ENCODE data around the gene PORCN.

Gene PORCN

GRCh38 chrX:48505481-48505880, 3.3 kb upstream of the PORCN start:
- H3K4me2 ChIP-seq (ENCODE audit: low read length), result no peak overlapping the region
- H4K20me1 ChIP-seq (ENCODE audit: insufficient read depth, low read length), result no peaks in the 10 kb centered on the region
- H3K9me2 ChIP-seq (ENCODE audit: low read depth, low read length), result no peaks in the 10 kb centered on the region
- no peaks in the 10 kb centered on the region for H3K79me2 ChIP-seq (ENCODE audit: insufficient read depth, low read length)
- H3F3A ChIP-seq (ENCODE audit: insufficient read depth, low read length), result no peaks in the 10 kb centered on the region
- no peak overlapping the region for H2AFZ ChIP-seq (ENCODE audit: low read length)
- peaks cover 3% of the 10 kb centered on the region for H3K4me1 ChIP-seq (ENCODE audit: insufficient read depth, low read length, severe bottlenecking)
- no peak overlapping the region for H3K9ac ChIP-seq (ENCODE audit: low read length)
- no peaks in the 10 kb centered on the region for H3K27me3 ChIP-seq (ENCODE audit: insufficient read depth, low read length)
- TF ChIP-seq EZH2 (IDR thresholded peaks at IDR 0.05; ENCODE audit: borderline replicate concordance, low read length) (no peak), CTCF (IDR thresholded peaks at IDR 0.05; ENCODE audit: low read length) (no peak)
- no peaks in the 10 kb centered on the region for H3K36me3 ChIP-seq (ENCODE audit: insufficient read depth, low read length)
- H3K4me3 ChIP-seq (ENCODE audit: low read depth, low read length, poor library complexity, severe bottlenecking), result no peak overlapping the region
- no peaks in the 10 kb centered on the region for H3K9me3 ChIP-seq (ENCODE audit: low read length)
- no peak overlapping the region for H3K27ac ChIP-seq (ENCODE audit: low read depth, low read length, poor library complexity, severe bottlenecking)

- no peaks in the 10 kb centered on the region for H3K36me3 ChIP-seq (ENCODE audit: insufficient read depth, low read length)
- H4K20me1 ChIP-seq (ENCODE audit: insufficient read depth, low read length), result no peaks in the 10 kb centered on the region
- H3K4me3 ChIP-seq (ENCODE audit: low read depth, low read length, poor library complexity, severe bottlenecking), result no peak overlapping the region
- no peaks in the 10 kb centered on the region for H3F3A ChIP-seq (ENCODE audit: insufficient read depth, low read length)
- no peaks in the 10 kb centered on the region for H3K79me2 ChIP-seq (ENCODE audit: insufficient read depth, low read length)
- no peak overlapping the region for H3K27ac ChIP-seq (ENCODE audit: low read depth, low read length, poor library complexity, severe bottlenecking)
- no peak overlapping the region for H3K9ac ChIP-seq (ENCODE audit: low read length)
- H3K4me1 ChIP-seq (ENCODE audit: insufficient read depth, low read length, severe bottlenecking), result peaks cover 3% of the 10 kb centered on the region
- no peaks in the 10 kb centered on the region for H3K9me2 ChIP-seq (ENCODE audit: low read depth, low read length)
- H2AFZ ChIP-seq (ENCODE audit: low read length), result no peak overlapping the region
- no peak overlapping the region for H3K4me2 ChIP-seq (ENCODE audit: low read length)
- H3K27me3 ChIP-seq (ENCODE audit: insufficient read depth, low read length), result no peaks in the 10 kb centered on the region
- H3K9me3 ChIP-seq (ENCODE audit: low read length), result no peaks in the 10 kb centered on the region
- TF ChIP-seq CTCF (IDR thresholded peaks at IDR 0.05; ENCODE audit: low read length) (no peak), EZH2 (IDR thresholded peaks at IDR 0.05; ENCODE audit: borderline replicate concordance, low read length) (no peak)
These were observed 1.5 kb upstream of the PORCN start for GRCh38 chrX:48507246-48507645.

GRCh38 chrX:48509245-48509590, 426 bp downstream of the PORCN start:
- Histone ChIP-seq H3K9ac (ENCODE audit: low read length) (peak overlapping the region; percentile 59; the same call in 1 of the 2 replicates), H4K20me1 (ENCODE audit: insufficient read depth, low read length) (no peaks in the 10 kb centered on the region), H3K9me2 (ENCODE audit: low read depth, low read length) (no peaks in the 10 kb centered on the region), H3K9me3 (ENCODE audit: low read length) (no peaks in the 10 kb centered on the region), H3K4me3 (ENCODE audit: low read depth, low read length, poor library complexity, severe bottlenecking) (peak overlapping the region; percentile 71), H3K4me2 (ENCODE audit: low read length) (peak overlapping the region; percentile 79), H3F3A (ENCODE audit: insufficient read depth, low read length) (no peaks in the 10 kb centered on the region), H2AFZ (ENCODE audit: low read length) (no peak overlapping the region), H3K79me2 (ENCODE audit: insufficient read depth, low read length) (no peaks in the 10 kb centered on the region), H3K27me3 (ENCODE audit: insufficient read depth, low read length) (no peaks in the 10 kb centered on the region), H3K27ac (ENCODE audit: low read depth, low read length, poor library complexity, severe bottlenecking) (no peak overlapping the region), H3K36me3 (ENCODE audit: insufficient read depth, low read length) (no peaks in the 10 kb centered on the region), H3K4me1 (ENCODE audit: insufficient read depth, low read length, severe bottlenecking) (peaks cover 3% of the 10 kb centered on the region)
- TF ChIP-seq EZH2 (IDR thresholded peaks at IDR 0.05; ENCODE audit: borderline replicate concordance, low read length), result no peak
- TF ChIP-seq CTCF (IDR thresholded peaks at IDR 0.05; ENCODE audit: low read length), result no peak
